ENCODE measurements around the gene MUC6.
"Not testable (repeated sequence)": the region's sequence is repeated elsewhere in the genome, so short reads cannot be mapped to it uniquely, and the experiment has no call there.

The MUC6 gene

GRCh38 chr11:1024597-1025409 lies 11.7 kb downstream of the MUC6 start:
- no peak for DNase-seq (ENCODE audit: low read depth)

- DNase-seq (ENCODE audit: low read depth), result no peak
Measured at GRCh38 chr11:1023811-1024596, 12.5 kb downstream of the MUC6 start.

GRCh38 chr11:1022908-1023810 lies 13.4 kb downstream of the MUC6 start:
- no peak for DNase-seq (ENCODE audit: low read depth)

- no peak for DNase-seq (ENCODE audit: low read depth)
Measured at GRCh38 chr11:1022411-1022810, 14.1 kb downstream of the MUC6 start.

- DNase-seq (ENCODE audit: low read depth), result no peak
Measured at GRCh38 chr11:1020211-1020905, 16.2 kb downstream of the MUC6 start.

GRCh38 chr11:1019321-1019910 lies 17.1 kb downstream of the MUC6 start:
- DNase-seq (ENCODE audit: low read depth), result no peak

GRCh38 chr11:1018091-1018490 lies 18.4 kb downstream of the MUC6 start:
- no peak for DNase-seq (ENCODE audit: low read depth)

- DNase-seq (ENCODE audit: low read depth), result no peak
Measured at GRCh38 chr11:1017269-1018005, 19.1 kb downstream of the MUC6 start.

GRCh38 chr11:1016610-1017126 lies 19.9 kb downstream of the MUC6 start:
- DNase-seq (ENCODE audit: low read depth), result not testable (repeated sequence)

- no peak for DNase-seq (ENCODE audit: low read depth)
Measured at GRCh38 chr11:1015826-1016545, 20.5 kb downstream of the MUC6 start.

- DNase-seq (ENCODE audit: low read depth), result no peak
Measured at GRCh38 chr11:1015064-1015463, 21.5 kb downstream of the MUC6 start.

GRCh38 chr11:1014276-1014675 lies 22.2 kb downstream of the MUC6 start:
- no peak for DNase-seq (ENCODE audit: low read depth)

GRCh38 chr11:1013631-1013935 lies 22.9 kb downstream of the MUC6 start:
- DNase-seq (ENCODE audit: low read depth), result no peak

GRCh38 chr11:1012740-1013630 lies 23.5 kb downstream of the MUC6 start:
- no peak for DNase-seq (ENCODE audit: low read depth)

GRCh38 chr11:1012291-1012690 lies 24.2 kb downstream of the MUC6 start:
- no peak for DNase-seq (ENCODE audit: low read depth)

GRCh38 chr11:1011320-1011698 lies 25.2 kb downstream of the MUC6 start:
- DNase-seq (ENCODE audit: low read depth), result no peak

GRCh38 chr11:1010551-1011319 lies 25.8 kb downstream of the MUC6 start:
- no peak for DNase-seq (ENCODE audit: low read depth)

GRCh38 chr11:1009991-1010390 lies 26.5 kb downstream of the MUC6 start:
- DNase-seq (ENCODE audit: low read depth), result no peak
